T-helper 17 cell (primary cell): Measurements from ENCODE around the gene BCL7A. TPM values are rescaled to one million over a fixed set of nuclear protein-coding genes. Genes with fewer than 3 reads are reported as not detected.

Experiments used
- ATAC-seq: fragments of 150-1000 bp; cut with Tn5 transposase; 2 replicates; pipeline ENCODE4 v1.10.0; 2021; ENCODE audit warnings: mild to moderate bottlenecking, moderate library complexity
- DNase-seq, 3 donors: peaks; one replicate each; pipeline versions ENCODE4 v3.0.0 to v3.0.0-alpha.2; 2020 to 2021
- H3K9me3 ChIP-seq: one replicate; pipeline ENCODE4 v1.7.0; 2013; ENCODE audit warnings: low read length, mild to moderate bottlenecking; ENCODE audit not compliant: control insufficient read depth, poor library complexity, severe bottlenecking
- H3K27ac Mint-ChIP-seq: one replicate; pipeline ENCODE4 v1.8.0; 2022; ENCODE audit warnings: mild to moderate bottlenecking, moderate library complexity, mixed read lengths
- H3K27me3 Mint-ChIP-seq: one replicate; pipeline ENCODE4 v1.8.0; 2022; ENCODE audit warnings: mixed read lengths
- H3K36me3 Mint-ChIP-seq: one replicate; pipeline ENCODE4 v1.8.0; 2022; ENCODE audit warnings: low read depth, mixed read lengths
- H3K4me1 Mint-ChIP-seq: one replicate; pipeline ENCODE4 v1.8.0; 2022; ENCODE audit warnings: mild to moderate bottlenecking, mixed read lengths
- H3K4me3 Mint-ChIP-seq: one replicate; pipeline ENCODE4 v1.8.0; 2022; ENCODE audit warnings: mild to moderate bottlenecking, moderate library complexity, mixed read lengths
- total RNA-seq, 4 donors: library from RNA in 2 of 4; stranded (reverse) in 2 of 4; gene quantifications; one replicate each; pipeline ENCODE4 v1.2.3 and lab custom pipeline; 2022 to 2026

BCL7A gene
- total RNA-seq, 2 donors from 2014 or later = 2.6 to 4.0 TPM

GRCh38 chr12:122058549-122059149 is 37.0 kb downstream of the BCL7A start:
- Mint-ChIP-seq H3K36me3 (no peaks in the 10 kb centered on the region), H3K27me3 (no peaks in the 10 kb centered on the region), H3K4me3 (no peak overlapping the region), H3K4me1 (peaks cover 12% of the 10 kb centered on the region), H3K27ac (no peak overlapping the region)
- H3K9me3 ChIP-seq = no peaks in the 10 kb centered on the region
- DNase-seq (no peak), ATAC-seq (no peak)

GRCh38 chr12:122059203-122059960 is 37.7 kb downstream of the BCL7A start:
- H3K36me3 Mint-ChIP-seq = no peaks in the 10 kb centered on the region
- peaks cover 9% of the 10 kb centered on the region for H3K4me1 Mint-ChIP-seq
- no peak overlapping the region for H3K4me3 Mint-ChIP-seq
- DNase-seq (no peak), ATAC-seq (no peak)
- H3K27ac Mint-ChIP-seq = peak overlapping the region; percentile 29
- H3K27me3 Mint-ChIP-seq = no peaks in the 10 kb centered on the region
- H3K9me3 ChIP-seq = no peaks in the 10 kb centered on the region

DNA sequence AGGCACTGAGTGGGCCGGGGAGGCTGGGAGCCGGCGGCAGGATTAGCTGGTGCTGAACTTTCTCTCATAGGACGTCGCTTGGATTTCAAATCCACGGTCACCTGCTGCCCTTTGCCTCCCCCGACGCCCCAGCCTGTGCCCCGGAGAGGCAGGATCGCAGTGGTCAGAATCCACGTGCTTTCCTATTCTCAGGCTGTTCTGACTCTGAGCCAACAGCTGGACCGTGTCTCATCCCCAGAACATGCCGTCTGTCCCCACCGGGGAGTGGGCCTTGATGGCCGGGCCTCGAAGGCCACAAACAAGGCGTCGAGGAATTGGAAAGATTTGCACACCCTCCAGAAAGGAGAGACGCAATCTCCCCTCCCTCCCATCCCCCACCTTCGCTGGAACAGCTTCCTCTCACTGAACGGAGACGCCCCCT is 38.4 kb downstream of the BCL7A start:
- no peaks in the 10 kb centered on the region for H3K9me3 ChIP-seq
- DNase-seq (no peak), ATAC-seq (no peak)
- H3K36me3 Mint-ChIP-seq = no peaks in the 10 kb centered on the region
- H3K4me1 Mint-ChIP-seq = peaks cover 8% of the 10 kb centered on the region
- no peak overlapping the region for H3K4me3 Mint-ChIP-seq
- H3K27me3 Mint-ChIP-seq = no peaks in the 10 kb centered on the region
- H3K27ac Mint-ChIP-seq = no peak overlapping the region

DNA sequence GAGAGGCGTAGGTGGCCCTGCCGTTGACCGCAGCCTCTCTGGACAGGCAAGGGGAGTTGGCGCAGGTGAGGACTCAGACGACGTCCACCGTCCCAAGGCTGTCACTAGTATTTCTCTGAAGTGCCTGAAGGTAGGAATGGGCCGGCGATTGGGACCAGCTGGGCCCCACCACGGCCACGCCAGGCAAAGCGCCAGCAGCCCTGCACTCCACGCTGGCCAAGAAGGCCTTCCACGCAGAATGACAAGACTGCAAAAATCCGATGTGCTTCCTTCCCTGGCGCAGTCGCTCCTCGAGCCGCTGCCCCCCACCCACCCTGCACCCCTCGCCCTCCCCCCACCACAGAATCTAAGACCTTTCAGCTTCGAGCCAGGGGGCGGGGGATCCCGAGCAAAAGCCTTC is 39.6 kb downstream of the BCL7A start:
- H3K9me3 ChIP-seq = no peaks in the 10 kb centered on the region
- ATAC-seq = no peak
- H3K27me3 Mint-ChIP-seq = peaks cover under 1% of the 10 kb centered on the region

DNA sequence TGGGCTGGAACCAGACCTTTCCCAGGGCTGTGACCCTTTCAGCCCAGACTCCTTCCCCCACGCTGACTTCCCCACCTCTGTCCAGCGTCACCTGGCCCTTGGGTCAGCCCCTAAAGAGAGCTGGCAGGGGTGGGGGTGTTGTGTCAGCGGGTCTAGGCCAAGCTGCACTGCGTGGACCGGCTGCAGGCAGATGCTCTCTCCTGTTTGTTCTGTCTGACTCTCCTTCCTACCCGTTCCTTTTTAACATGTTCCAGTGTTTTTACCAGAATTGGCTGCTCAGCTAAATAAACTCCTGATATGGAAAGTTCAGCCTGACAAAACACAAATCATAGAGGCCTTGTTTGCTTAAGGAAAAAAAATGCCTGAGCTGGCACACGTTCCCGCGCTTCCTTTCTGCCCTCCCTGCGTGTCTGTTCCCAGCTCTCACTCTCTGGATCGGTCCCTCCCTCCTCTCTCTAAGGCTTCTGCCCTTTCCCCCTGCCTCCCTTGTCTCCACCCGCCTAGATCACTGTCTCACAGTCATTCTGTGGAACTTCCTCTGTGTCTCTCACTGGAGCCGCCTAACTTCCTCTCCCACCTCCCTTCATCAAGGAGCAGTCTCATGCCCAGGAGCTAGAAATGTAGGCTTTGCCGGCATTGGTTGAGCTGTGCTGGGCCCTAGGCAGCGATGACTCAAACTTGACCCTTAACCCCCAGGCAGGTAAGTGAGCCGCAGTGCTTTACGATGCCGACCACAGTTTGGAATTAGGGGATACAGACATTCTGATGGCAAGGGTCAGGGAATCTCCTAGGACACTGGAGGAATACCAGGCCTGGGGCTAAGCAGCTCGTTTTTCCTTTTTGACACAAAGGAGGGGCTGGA is 41.4 kb downstream of the BCL7A start:
- H3K4me1 Mint-ChIP-seq = peaks cover 7% of the 10 kb centered on the region
- DNase-seq = no peak
- H3K4me3 Mint-ChIP-seq = no peak overlapping the region
- peaks cover 5% of the 10 kb centered on the region for H3K27me3 Mint-ChIP-seq
- H3K9me3 ChIP-seq = no peaks in the 10 kb centered on the region
- no peak overlapping the region for H3K27ac Mint-ChIP-seq
- ATAC-seq = no peak
- peaks cover 3% of the 10 kb centered on the region for H3K36me3 Mint-ChIP-seq

More for the DNA sequence above, 39.6 kb downstream of the BCL7A start:
- DNase-seq = no peak
- Mint-ChIP-seq H3K4me1 (peaks cover 8% of the 10 kb centered on the region), H3K27ac (no peak overlapping the region), H3K36me3 (no peaks in the 10 kb centered on the region), H3K4me3 (no peak overlapping the region)

DNA sequence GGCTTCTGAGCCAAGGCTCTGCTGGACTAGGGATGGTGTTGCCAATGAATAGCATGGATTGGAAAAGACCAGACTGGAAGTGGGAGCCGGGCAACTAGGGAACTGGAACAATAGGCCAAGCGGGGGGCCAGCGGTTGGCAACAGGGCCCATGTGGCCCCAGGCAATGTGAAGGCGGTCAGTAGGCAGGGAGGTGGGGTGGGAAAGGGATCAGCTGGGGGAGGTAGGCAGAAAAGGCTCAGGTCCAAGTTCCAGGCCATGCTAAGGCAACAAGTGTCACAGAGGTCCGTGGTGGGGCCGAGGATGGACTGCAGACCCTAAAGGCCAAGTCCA is 42.0 kb downstream of the BCL7A start:
- Mint-ChIP-seq H3K27me3 (peaks cover 5% of the 10 kb centered on the region), H3K27ac (no peak overlapping the region), H3K36me3 (peaks cover 3% of the 10 kb centered on the region), H3K4me1 (peaks cover 12% of the 10 kb centered on the region), H3K4me3 (no peak overlapping the region)
- ATAC-seq (no peak), DNase-seq (no peak)
- no peaks in the 10 kb centered on the region for H3K9me3 ChIP-seq

DNA sequence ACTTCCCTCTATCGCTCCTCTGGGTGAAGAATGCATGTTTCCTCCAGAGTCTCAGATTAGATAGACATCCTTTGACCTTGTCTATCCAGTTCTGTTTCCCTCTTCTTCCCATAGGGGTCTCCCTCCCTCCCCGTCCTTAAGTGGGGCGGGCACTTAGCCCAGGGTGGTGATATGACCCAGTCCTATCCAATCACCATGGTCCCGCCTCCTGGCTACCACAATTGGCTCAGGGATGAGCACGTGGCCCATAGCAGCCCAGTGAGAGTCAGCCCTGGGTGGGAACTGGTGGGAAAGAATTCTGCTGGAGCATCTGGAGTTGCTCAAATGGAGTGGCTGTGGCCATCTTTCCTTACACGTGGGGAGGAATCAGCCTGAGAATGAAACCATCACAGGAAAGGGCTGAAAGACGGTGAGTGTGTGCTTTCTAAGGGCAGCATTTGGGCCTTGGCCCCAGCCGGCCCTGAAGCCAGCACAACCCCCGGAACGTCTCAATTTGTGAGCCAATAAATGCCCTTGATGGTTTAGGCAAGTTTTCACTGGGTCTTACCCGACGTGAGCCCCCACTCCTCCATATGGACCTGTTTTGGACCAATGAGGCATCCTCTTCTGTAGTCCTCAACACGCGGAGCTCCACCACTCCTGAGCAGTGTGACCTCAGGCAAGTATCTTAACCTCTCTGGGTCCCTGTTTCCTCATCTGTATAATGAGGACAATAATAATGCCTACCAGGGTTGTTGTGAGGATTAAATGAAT is 42.5 kb downstream of the BCL7A start:
- peaks cover 5% of the 10 kb centered on the region for H3K27me3 Mint-ChIP-seq
- H3K9me3 ChIP-seq = no peaks in the 10 kb centered on the region
- peaks cover 3% of the 10 kb centered on the region for H3K36me3 Mint-ChIP-seq
- no peak overlapping the region for H3K27ac Mint-ChIP-seq
- H3K4me1 Mint-ChIP-seq = peaks cover 12% of the 10 kb centered on the region
- DNase-seq = no peak
- H3K4me3 Mint-ChIP-seq = no peak overlapping the region
- peak; percentile 75 for ATAC-seq

- H3K4me1 Mint-ChIP-seq = peaks cover 15% of the 10 kb centered on the region
- H3K9me3 ChIP-seq = no peaks in the 10 kb centered on the region
- peaks cover 5% of the 10 kb centered on the region for H3K27me3 Mint-ChIP-seq
- ATAC-seq (no peak), DNase-seq (no peak)
- H3K27ac Mint-ChIP-seq = no peak overlapping the region
- no peak overlapping the region for H3K4me3 Mint-ChIP-seq
- H3K36me3 Mint-ChIP-seq = peaks cover 3% of the 10 kb centered on the region
Measured at GRCh38 chr12:122064780-122065588, 43.3 kb downstream of the BCL7A start.

- no peak overlapping the region for H3K4me3 Mint-ChIP-seq
- peaks cover 3% of the 10 kb centered on the region for H3K36me3 Mint-ChIP-seq
- H3K27ac Mint-ChIP-seq = peak overlapping the region; percentile 6
- DNase-seq (no peak), ATAC-seq (no peak)
- H3K4me1 Mint-ChIP-seq = peaks cover 15% of the 10 kb centered on the region
- no peaks in the 10 kb centered on the region for H3K9me3 ChIP-seq
- peaks cover 5% of the 10 kb centered on the region for H3K27me3 Mint-ChIP-seq
Measured at GRCh38 chr12:122067548-122067947, 45.9 kb downstream of the BCL7A start.

DNA sequence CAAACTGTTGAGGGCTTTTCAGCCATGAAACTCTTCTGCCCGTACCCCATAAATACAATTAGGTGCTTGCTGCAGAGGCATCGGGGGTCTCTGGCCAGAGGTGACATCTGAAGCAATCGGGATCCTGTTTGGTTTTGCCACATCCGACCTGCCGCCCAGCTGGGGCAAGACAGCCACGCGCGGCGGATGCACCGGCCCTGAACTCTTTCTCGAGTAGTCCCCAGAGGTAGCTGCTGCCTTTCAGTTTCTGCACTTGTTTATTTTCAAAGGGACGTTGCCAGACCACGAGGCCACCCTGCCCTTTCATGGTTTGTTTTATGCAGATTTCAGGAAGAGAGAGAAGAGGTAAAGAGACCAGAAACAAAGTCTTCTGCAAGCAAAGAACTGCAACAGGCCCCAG is 46.3 kb downstream of the BCL7A start:
- Mint-ChIP-seq H3K36me3 (peaks cover 3% of the 10 kb centered on the region), H3K4me1 (peaks cover 14% of the 10 kb centered on the region), H3K4me3 (no peak overlapping the region), H3K27me3 (peaks cover 5% of the 10 kb centered on the region), H3K27ac (peak overlapping the region; percentile 6)
- DNase-seq (no peak), ATAC-seq (peak; percentile 54)
- no peaks in the 10 kb centered on the region for H3K9me3 ChIP-seq

- H3K4me1 Mint-ChIP-seq = peaks cover 11% of the 10 kb centered on the region
- no peaks in the 10 kb centered on the region for H3K27me3 Mint-ChIP-seq
- H3K27ac Mint-ChIP-seq = no peak overlapping the region
- ATAC-seq = no peak
- no peak for DNase-seq
- H3K36me3 Mint-ChIP-seq = no peaks in the 10 kb centered on the region
- no peaks in the 10 kb centered on the region for H3K9me3 ChIP-seq
- H3K4me3 Mint-ChIP-seq = no peak overlapping the region
Measured at GRCh38 chr12:122072031-122072970, 50.6 kb downstream of the BCL7A start.
